HUES6 (cell line): ENCODE measurements around the gene PELI1.

Experiments used
- H3K27ac ChIP-seq: 2 replicates; pipeline ENCODE4 v1.7.0; 2013; ENCODE audit warnings: low read depth, mild to moderate bottlenecking, low read length, inconsistent platforms
- H3K27me3 ChIP-seq: 2 replicates; pipeline ENCODE4 v1.6.1; 2013; ENCODE audit warnings: low read length; ENCODE audit not compliant: control insufficient read depth, insufficient read depth
- H3K36me3 ChIP-seq: 2 replicates; pipeline ENCODE4 v1.6.1; 2013; ENCODE audit warnings: low read length; ENCODE audit not compliant: control insufficient read depth, insufficient read depth
- H3K4me1 ChIP-seq: 2 replicates; pipeline ENCODE4 v1.6.1; 2013; ENCODE audit warnings: low read length; ENCODE audit not compliant: control insufficient read depth, insufficient read depth
- H3K4me3 ChIP-seq: 2 replicates; pipeline ENCODE4 v1.5.1; 2013; ENCODE audit warnings: low read depth, low read length
- H3K9ac ChIP-seq: one replicate; pipeline ENCODE4 v1.6.1; 2013; ENCODE audit warnings: mild to moderate bottlenecking, low read length
- H3K9me3 ChIP-seq: 2 replicates; pipeline ENCODE4 v1.6.1; 2013; ENCODE audit warnings: low read depth, low read length; ENCODE audit not compliant: control insufficient read depth, insufficient read depth

PELI1 gene

DNA sequence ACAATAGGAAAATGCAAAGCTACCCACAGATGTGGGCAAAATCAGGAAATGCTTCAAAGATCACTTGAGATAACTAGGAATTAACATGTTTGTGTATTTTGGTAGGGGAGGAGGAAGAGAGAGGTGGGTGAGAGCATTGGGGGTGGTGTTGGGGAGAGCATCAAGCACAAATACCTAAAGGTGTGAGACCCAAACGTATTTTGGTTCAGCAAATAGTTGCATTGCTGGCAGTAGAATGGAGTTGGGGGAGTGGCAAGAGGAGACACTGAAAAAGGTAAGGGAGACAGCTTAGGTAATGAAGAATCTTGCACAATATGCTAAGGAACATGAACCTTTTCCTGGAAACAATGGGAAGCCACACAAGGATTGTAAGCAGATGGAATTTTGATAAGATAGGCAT lies 1.5 kb upstream of the PELI1 start:
- H3K27ac ChIP-seq: no peak overlapping the region
- H3K9ac ChIP-seq: no peak overlapping the region
- no peaks in the 10 kb centered on the region for H3K36me3 ChIP-seq
- H3K4me1 ChIP-seq: peaks cover 29% of the 10 kb centered on the region
- H3K4me3 ChIP-seq: no peak overlapping the region
- no peaks in the 10 kb centered on the region for H3K9me3 ChIP-seq
- no peaks in the 10 kb centered on the region for H3K27me3 ChIP-seq

DNA sequence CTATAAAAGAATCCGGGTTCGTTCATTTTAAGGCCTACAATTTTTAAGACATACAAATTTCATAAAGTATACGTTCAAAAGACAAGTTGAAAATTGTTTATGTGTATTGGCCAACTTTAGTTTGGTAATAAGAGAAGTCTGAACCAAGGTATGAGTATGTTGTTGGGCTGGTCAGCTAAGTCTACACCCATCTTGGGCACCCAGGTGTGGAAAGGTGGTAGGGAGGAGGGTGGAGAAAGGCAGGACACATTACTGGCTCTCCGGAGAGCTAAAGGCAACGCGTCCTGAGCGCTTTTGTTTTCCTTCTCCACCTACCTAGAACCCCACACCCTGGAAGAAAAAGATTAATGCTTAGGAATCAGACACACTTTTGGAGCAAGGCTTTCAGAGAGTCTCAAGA lies 899 bp upstream of the PELI1 start:
- Histone ChIP-seq H3K4me1 (peaks cover 34% of the 10 kb centered on the region), H3K9ac (no peak overlapping the region), H3K9me3 (no peaks in the 10 kb centered on the region), H3K4me3 (no peak overlapping the region), H3K27me3 (no peaks in the 10 kb centered on the region), H3K27ac (no peak overlapping the region), H3K36me3 (no peaks in the 10 kb centered on the region)

DNA sequence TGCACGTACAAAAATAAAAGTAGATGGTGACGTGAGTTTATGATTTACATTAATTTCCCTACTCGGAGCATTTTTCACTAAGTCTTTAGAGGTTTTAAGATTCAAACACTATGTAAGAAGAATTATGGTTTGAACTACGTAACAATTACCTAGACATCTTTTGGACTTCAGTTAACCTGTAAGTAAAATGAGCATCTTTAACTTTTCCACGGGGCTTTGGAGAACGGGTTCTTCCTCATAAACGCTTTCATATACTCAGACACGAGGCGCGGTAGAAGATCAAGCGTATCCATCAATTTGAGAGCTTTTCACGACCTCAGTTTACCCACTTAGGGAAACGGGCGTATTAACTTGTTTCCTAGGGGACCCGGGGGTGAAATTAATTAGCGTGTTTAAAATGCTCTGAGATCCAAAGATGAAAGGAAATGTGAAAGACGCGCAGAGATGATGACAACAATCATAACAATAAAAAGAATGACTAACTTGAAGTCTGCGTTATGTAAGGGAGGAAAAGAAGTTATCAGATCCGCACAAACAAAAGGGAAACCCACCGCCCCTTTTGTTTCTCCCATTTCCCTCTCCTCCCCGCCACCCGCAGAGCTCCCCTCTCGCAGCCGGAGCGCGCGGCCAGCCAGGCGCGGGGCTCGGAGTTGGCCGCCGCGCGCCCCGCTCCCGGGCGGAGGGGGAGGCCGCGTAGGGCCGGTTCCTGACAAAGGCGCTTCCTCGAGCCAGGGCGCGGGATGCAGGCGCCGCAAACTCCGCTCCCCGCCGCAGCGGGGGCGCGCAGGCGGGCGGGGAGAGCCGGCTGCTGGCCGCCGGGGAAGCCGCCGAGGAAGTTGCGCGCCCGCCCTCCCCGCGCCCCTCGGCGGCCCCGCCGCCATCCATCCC lies 807 bp downstream of the PELI1 start:
- peak overlapping the region; percentile 92 for H3K9ac ChIP-seq
- H3K4me3 ChIP-seq: peak overlapping the region; percentile 76
- no peaks in the 10 kb centered on the region for H3K36me3 ChIP-seq
- H3K9me3 ChIP-seq: no peaks in the 10 kb centered on the region
- H3K27ac ChIP-seq: peak overlapping the region; percentile 66; the same call in 1 of the 2 replicates
- peaks cover 36% of the 10 kb centered on the region for H3K4me1 ChIP-seq
- H3K27me3 ChIP-seq: no peaks in the 10 kb centered on the region

DNA sequence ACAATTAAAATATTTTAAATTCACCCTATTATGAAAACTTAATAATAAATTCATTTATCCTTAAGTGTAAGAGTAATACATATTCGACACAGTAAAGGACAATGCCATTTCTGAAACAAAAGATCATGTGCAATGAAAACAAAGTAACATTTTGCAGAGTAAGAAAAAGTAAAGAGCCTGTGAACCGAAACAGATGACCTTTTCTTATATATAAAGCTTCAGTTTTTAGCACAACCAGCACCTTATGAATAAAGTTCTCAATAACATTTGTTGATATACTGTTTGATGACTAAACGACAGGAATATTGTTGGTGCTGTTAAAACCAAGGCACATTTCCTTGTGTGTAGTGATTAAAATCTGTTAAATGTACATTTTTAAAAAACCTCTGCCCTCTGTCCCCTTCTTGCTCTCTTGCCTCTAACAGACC lies 1.5 kb downstream of the PELI1 start:
- H3K27ac ChIP-seq: no peak overlapping the region
- H3K9me3 ChIP-seq: no peaks in the 10 kb centered on the region
- peaks cover 41% of the 10 kb centered on the region for H3K4me1 ChIP-seq
- no peaks in the 10 kb centered on the region for H3K27me3 ChIP-seq
- peak overlapping the region; percentile 76 for H3K4me3 ChIP-seq
- peak overlapping the region; percentile 92 for H3K9ac ChIP-seq
- H3K36me3 ChIP-seq: no peaks in the 10 kb centered on the region

DNA sequence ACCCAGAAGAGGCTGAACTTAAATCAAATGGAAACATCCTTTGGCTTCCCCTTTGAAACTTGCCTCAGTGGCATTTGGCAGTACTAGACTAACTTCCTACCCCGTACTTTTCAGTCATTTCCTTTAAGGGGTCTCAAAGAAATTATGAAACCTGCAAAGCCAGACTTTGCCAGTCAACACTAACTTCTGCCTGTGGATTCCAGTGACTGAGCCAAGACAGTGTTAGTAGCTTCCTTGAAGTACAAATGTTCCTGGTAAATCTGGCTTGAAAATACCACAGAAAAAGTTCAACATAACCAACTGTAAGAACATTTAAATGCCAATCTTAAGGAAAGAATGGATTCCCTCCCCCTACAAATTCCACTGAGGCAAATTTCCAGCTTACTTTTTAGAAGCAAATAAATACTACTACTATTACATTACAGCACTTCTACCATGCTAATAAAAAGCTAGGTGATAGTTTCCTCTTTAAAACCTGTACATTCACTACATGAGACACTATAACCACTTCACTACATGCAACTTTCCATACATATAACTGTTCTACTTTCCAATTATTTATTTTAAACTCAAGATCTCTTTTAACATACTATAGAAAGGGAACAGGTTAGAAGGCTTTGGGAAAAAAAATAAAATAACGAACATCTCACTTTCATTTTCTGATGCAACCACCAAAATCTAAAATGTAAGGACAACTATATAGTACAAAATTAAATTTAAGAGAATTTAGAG lies 2.4 kb downstream of the PELI1 start:
- H3K36me3 ChIP-seq: no peaks in the 10 kb centered on the region
- no peaks in the 10 kb centered on the region for H3K27me3 ChIP-seq
- H3K4me1 ChIP-seq: peaks cover 50% of the 10 kb centered on the region
- no peaks in the 10 kb centered on the region for H3K9me3 ChIP-seq
- H3K9ac ChIP-seq: no peak overlapping the region
- H3K27ac ChIP-seq: no peak overlapping the region
- peak overlapping the region; percentile 76 for H3K4me3 ChIP-seq

DNA sequence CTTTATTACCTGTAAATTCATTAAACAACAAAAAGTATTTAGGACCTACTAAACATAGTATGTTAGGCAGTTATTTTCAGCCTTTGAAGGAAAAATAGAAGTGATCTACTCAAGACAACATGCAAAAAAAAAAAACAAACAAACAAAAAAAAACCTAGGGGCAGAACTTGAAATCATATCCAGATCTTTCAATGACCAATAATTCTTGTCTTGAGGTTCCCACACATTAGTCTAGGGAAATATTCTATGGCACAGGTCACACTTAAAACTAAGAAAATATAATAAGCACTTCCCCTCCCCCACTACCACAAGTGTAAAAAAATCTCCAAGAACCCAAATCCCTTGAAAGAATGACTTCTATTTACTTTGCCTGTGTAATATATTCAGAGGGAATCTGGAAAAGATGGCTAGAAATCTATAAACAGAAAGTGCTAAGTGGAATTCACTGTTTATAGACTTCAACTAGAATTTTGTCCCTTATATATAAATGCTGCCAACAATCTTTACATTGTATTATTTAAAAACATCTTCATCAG lies 3.5 kb downstream of the PELI1 start:
- no peaks in the 10 kb centered on the region for H3K9me3 ChIP-seq
- no peak overlapping the region for H3K27ac ChIP-seq
- no peaks in the 10 kb centered on the region for H3K27me3 ChIP-seq
- 0 out of 2 replicates have a peak overlapping the region, but pooled peaks have one; percentile 4 for H3K4me3 ChIP-seq
- no peaks in the 10 kb centered on the region for H3K36me3 ChIP-seq
- H3K4me1 ChIP-seq: peaks cover 57% of the 10 kb centered on the region
- no peak overlapping the region for H3K9ac ChIP-seq

DNA sequence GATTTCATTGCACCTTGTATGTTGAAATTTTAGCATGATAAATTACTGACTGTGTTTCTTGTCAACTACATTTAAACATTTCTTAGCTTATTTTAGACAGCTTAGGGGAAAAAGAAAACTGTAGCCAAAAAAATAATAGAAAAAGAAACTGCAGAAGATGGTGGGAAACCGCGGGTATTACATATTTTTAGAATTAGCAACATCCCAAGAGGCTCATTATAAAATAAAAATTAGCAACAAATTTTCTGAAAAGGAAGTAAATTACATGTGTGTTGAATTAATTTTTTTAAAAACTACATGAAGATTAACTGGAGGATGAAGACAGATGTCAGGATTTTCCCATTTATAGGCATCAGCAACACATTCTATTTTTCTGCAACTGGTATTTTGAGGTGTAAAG lies 4.3 kb downstream of the PELI1 start:
- Histone ChIP-seq H3K9me3 (no peaks in the 10 kb centered on the region), H3K9ac (no peak overlapping the region), H3K36me3 (no peaks in the 10 kb centered on the region), H3K4me3 (no peak overlapping the region), H3K27me3 (no peaks in the 10 kb centered on the region), H3K4me1 (peaks cover 54% of the 10 kb centered on the region), H3K27ac (no peak overlapping the region)

DNA sequence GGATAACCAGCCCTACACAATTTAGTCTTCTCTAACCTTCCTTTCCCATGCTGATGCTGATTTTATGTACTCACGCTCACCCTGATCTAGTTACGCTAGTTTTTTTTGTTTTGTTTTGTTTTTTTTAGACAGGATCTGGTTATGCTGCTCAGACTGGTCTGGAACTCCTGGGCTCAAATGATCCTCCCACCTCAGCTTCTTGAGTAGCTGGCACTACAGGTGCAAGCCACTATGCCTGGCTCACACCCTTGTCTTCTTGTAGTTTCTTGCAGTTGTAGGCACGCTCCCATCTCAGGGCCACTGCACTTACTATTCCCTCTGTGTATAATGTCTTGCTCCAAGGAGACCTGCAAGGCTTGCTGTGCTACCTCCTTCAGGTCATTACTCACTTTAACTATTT lies 6.2 kb downstream of the PELI1 start:
- Histone ChIP-seq H3K9me3 (no peaks in the 10 kb centered on the region), H3K9ac (no peak overlapping the region), H3K27ac (no peak overlapping the region), H3K4me1 (peaks cover 69% of the 10 kb centered on the region), H3K27me3 (no peaks in the 10 kb centered on the region), H3K36me3 (no peaks in the 10 kb centered on the region), H3K4me3 (no peak overlapping the region)

DNA sequence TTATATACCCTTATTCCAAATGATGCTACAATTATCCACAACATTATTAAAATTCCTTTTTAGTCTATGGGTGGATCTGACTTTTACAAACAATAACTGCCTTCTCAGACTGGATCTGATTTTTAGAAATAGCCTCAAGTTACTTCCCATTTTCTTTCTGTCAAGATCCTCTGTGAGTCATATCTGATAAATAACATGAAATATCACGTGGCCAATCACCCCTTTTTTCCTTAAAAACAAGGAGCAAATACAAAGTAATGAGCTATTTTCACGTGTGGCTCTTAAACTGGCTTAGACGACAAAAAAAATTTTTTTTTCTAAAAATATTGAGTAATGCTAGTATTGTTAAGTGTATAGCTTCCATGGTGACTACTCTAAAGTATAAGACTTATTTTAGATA lies 6.7 kb downstream of the PELI1 start:
- no peak overlapping the region for H3K4me3 ChIP-seq
- no peak overlapping the region for H3K27ac ChIP-seq
- peaks cover 73% of the 10 kb centered on the region for H3K4me1 ChIP-seq
- no peaks in the 10 kb centered on the region for H3K9me3 ChIP-seq
- no peak overlapping the region for H3K9ac ChIP-seq
- H3K27me3 ChIP-seq: no peaks in the 10 kb centered on the region
- no peaks in the 10 kb centered on the region for H3K36me3 ChIP-seq

DNA sequence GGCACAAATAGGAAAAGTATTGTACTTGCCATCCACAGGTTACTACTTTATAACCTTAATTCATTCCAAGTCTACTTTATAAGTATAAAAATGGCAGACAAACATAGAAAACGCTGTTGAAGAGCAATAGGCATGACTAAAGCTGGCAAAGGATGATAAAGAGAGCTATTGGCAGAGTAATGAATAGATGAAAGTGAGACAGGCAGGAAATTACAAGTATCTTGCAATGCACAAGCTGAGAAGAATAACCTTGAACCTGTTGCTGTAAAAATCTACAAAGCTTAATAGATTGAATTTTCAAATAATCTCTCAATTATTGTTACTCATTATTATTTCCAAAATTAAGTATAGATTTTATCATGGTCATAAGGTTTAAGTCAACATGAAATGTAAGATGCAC lies 8.8 kb downstream of the PELI1 start:
- Histone ChIP-seq H3K27me3 (no peaks in the 10 kb centered on the region), H3K27ac (no peak overlapping the region), H3K4me1 (peaks cover 70% of the 10 kb centered on the region), H3K4me3 (no peak overlapping the region), H3K9ac (no peak overlapping the region), H3K36me3 (no peaks in the 10 kb centered on the region), H3K9me3 (no peaks in the 10 kb centered on the region)

DNA sequence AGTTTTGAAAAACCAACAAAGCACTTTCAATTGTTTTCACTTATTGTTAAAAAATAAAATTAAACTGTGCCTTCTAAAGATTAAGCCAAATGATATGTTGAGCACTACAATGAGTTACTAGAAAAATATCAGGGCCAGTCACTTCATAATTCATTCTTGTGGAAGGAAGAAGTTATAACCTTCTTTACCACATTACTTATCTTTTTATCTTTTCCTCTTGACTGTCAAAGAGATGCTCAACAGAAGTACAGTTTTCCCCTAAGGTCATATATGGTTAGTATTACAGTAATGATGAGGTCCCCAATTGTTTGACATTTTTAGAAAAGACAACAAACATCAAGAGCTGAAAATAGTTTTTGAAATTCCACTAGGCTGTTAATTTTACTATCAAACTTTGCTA lies 9.4 kb downstream of the PELI1 start:
- no peak overlapping the region for H3K9ac ChIP-seq
- H3K36me3 ChIP-seq: no peaks in the 10 kb centered on the region
- H3K27ac ChIP-seq: no peak overlapping the region
- H3K4me3 ChIP-seq: no peak overlapping the region
- H3K27me3 ChIP-seq: no peaks in the 10 kb centered on the region
- no peaks in the 10 kb centered on the region for H3K9me3 ChIP-seq
- peaks cover 73% of the 10 kb centered on the region for H3K4me1 ChIP-seq
